Activated CD4-positive, CD25-positive, alpha-beta regulatory T cell (primary cell): Measurements from ENCODE around the gene LCAT.

Source experiments
- DNase-seq, 4 experiments: peaks; one replicate each; lab custom pipeline; 2025; lab: John Stamatoyannopoulos, UW

Gene LCAT

GRCh38 chr16:67909056-67909742 is 34.7 kb downstream of the LCAT start:
- no peak for DNase-seq

- DNase-seq = no peak
These were observed 36.3 kb downstream of the LCAT start for GRCh38 chr16:67907397-67908180.

- no peak for DNase-seq
These were observed 41.1 kb downstream of the LCAT start for GRCh38 chr16:67902831-67903230.

- DNase-seq = no peak
These were observed 42.2 kb downstream of the LCAT start for GRCh38 chr16:67901734-67902133.

- DNase-seq = no peak
These were observed 46.7 kb downstream of the LCAT start for GRCh38 chr16:67897231-67897630.

GRCh38 chr16:67893743-67894399 is 50.0 kb downstream of the LCAT start:
- DNase-seq = no peak

GRCh38 chr16:67892899-67893742 is 50.8 kb downstream of the LCAT start, which contains the start of gene PSKH1:
PSKH1 (plus strand) TSS chr16:67893254; CDS start chr16:67908750, 15,496 bp downstream.
- peak; percentile 91 to 96 (median 93) for DNase-seq

- no peak for DNase-seq
These were observed 51.5 kb downstream of the LCAT start for GRCh38 chr16:67892375-67892774.
